Lower leg skin (tissue), 4 donors: ENCODE measurements around the gene RPUSD1. TPM values are rescaled to one million over a fixed set of nuclear protein-coding genes. Genes with fewer than 3 reads are reported as not detected.
"Not testable (repeated sequence)": the region's sequence is repeated elsewhere in the genome, so short reads cannot be mapped to it uniquely, and the experiment has no call there.

Source experiments
- DNase-seq, 2 donors: peaks; one replicate each; pipeline ENCODE4 v3.0.0-alpha.2; 2019; ENCODE audit warnings: low spot score in 2 of 2
- H3K4me3 ChIP-seq: fragments of 200-600 bp; sonication (generic); 2 replicates; pipeline ENCODE4 v1.5.1; 2017; ENCODE audit warnings: mild to moderate bottlenecking, low read depth; ENCODE audit not compliant: poor library complexity, severe bottlenecking
- POLR2A ChIP-seq, 2 donors: fragments of 450-650 bp; IDR thresholded peaks; one replicate each; pipeline ENCODE4 v1.6.1; 2016 to 2017; ENCODE audit warnings: antibody characterized with exemption in 2 of 2, mild to moderate bottlenecking in 1 of 2, moderate library complexity in 1 of 2
- WGBS, 2 donors: methylation state at CpG; one replicate each; pipeline ENCODE4 v1.1.5; 2018; 5-methylcytosine and 5-hydroxymethylcytosine counted together
- intact Hi-C: fragments of 100-400 bp; cut with DNase I; formaldehyde crosslinking; loops from one replicate; pipeline ENCODE4 v1.15.0; 2023; ENCODE audit warnings: low total_unique reads
- total RNA-seq, 4 donors: library from RNA; depleted of rRNA; stranded (reverse); fragments of >200 nt; gene quantifications; one replicate each; pipeline ENCODE4 v1.1.0, GENCODE V29; 2016
- TF ChIP-seq, protein P1 (sequence below), 3 donors: fragments of 450-650 bp; IDR thresholded peaks; one replicate each; pipeline ENCODE4 v1.5.1; 2016; ENCODE audit warnings: antibody characterized with exemption in 3 of 3, mild to moderate bottlenecking in 3 of 3, moderate library complexity in 2 of 3

The RPUSD1 gene
- total RNA-seq, 4 donors from 2014 or later, result 20.2 to 27.9 (median 25.5) TPM

DNA sequence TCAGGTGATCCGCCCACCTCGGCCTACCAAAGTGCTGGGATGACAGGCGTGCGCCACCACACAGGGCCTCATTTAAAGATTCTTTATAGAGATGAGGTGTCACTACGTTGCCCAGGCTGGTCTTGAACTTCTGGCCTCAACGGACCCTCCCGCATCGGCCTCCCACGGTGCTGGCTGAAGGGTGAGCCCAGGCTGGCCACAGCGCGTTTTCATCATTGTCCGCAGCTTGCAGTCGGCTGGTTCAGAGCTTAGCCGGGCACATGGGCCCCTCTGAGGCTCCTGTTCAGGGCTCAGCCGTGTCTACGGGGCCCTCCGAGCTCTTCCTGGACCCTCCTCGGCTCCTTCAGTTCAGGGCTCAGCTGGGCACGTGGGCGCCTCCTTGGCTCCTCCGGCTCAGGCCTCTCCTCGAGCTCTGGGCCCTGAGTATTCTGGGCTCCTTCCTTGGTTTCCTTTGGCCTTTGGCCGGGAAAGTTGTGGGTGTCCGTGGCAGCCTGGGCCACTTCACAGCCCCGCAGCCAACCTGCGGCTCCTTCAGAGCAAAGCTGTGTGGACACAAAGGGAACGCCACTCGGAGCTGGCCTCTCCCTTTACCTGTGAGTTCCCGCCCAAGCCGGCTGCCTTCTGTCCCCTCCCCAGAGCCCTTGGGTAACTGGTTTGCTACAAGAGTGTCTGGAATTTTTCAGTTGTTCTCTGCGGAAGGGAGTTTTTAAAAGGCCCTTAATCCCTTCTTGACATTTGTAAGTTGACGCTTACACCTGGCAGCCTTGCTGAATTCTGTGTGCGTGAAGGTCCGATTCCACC, 28.9 kb downstream of the RPUSD1 start:
- no peak for DNase-seq
- no peak overlapping the region for H3K4me3 ChIP-seq
- 73 to 77% methylated on average over 30 to 34 of the region's 34 CpGs for WGBS, 2 donors
- TF ChIP-seq, protein P1, sequence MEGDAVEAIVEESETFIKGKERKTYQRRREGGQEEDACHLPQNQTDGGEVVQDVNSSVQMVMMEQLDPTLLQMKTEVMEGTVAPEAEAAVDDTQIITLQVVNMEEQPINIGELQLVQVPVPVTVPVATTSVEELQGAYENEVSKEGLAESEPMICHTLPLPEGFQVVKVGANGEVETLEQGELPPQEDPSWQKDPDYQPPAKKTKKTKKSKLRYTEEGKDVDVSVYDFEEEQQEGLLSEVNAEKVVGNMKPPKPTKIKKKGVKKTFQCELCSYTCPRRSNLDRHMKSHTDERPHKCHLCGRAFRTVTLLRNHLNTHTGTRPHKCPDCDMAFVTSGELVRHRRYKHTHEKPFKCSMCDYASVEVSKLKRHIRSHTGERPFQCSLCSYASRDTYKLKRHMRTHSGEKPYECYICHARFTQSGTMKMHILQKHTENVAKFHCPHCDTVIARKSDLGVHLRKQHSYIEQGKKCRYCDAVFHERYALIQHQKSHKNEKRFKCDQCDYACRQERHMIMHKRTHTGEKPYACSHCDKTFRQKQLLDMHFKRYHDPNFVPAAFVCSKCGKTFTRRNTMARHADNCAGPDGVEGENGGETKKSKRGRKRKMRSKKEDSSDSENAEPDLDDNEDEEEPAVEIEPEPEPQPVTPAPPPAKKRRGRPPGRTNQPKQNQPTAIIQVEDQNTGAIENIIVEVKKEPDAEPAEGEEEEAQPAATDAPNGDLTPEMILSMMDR (IDR thresholded peaks at IDR 0.05), result no peak
- no peak for TF ChIP-seq POLR2A (IDR thresholded peaks at IDR 0.05)
- intact Hi-C loops, result no loop called here

DNA sequence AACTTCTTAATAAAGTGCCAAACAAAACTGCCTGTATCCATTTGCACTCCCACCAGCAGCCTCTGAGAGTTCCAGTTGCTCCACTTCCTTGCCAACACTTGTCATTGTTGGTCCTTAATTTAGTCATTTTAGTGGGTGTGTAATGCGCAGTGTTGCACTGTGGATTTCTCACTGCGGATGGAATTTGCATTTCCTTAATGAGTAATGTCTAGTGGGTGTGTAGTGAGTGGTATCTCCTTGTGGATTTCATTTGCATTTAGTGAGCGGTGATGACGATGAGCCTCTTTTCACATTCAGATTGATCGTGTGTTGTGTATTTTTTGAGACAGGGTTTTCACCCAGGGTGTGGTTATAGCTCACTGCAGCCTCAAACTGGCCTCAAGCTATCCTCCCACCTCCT, 31.8 kb downstream of the RPUSD1 start:
- 88 to 93% methylated on average over 5 of the region's 5 CpGs for WGBS, 2 donors
- H3K4me3 ChIP-seq, result no peak overlapping the region
- intact Hi-C loops, result no loop called here
- no peak for TF ChIP-seq POLR2A (IDR thresholded peaks at IDR 0.05)
- TF ChIP-seq, protein P1 (IDR thresholded peaks at IDR 0.05), result no peak
- no peak for DNase-seq

DNA sequence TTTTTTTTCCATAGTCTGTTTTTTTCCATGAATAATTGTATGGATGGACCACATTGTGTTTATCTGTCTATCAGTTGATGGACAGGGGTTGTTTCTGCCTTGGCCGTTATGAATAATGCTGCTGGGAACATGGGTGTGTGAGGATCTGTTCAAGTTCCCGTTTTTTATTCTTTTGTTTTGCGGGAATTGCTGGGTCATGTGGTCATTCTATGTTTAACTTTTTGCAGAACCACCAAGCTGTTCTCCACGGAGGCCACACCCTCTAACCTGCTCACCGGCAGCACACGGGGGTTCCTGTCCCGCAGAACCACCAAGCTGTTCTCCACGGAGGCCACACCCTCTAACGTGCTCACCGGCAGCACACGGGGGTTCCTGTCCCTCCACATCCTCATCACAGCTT, 33.5 kb downstream of the RPUSD1 start:
- DNase-seq, result no peak
- WGBS, 2 donors, result 43 to 57% methylated on average over 11 of the region's 11 CpGs
- intact Hi-C loops, result no loop called here
- H3K4me3 ChIP-seq, result no peak overlapping the region
- no peak for TF ChIP-seq POLR2A (IDR thresholded peaks at IDR 0.05)
- TF ChIP-seq, protein P1 (IDR thresholded peaks at IDR 0.05), result no peak

DNA sequence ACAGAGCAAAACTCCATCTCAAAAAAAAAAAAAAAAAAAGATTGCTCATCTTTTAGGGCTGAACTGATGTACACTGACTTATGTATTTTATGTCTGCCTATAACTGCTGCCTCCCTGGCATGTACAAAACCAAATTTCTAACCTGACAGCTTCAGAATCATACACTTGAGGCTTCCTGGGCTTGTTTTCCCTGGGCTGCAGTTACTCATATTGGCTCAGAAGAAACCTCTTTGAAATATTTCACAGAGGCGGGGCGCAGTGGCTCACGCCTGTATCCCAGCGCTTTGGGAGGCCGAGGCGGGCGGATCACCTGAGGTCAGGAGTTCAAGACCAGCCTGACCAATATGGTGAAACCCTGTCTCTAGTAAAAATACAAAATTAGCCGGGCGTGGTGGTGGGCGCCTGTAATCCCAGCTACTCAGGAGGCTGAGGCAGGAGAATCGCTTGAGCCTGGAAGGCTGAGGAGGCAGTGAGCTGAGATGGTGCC, 34.0 kb downstream of the RPUSD1 start:
- H3K4me3 ChIP-seq, intact Hi-C loops, DNase-seq: not testable (repeated sequence)
- 80 to 84% methylated on average over 11 of the region's 11 CpGs for WGBS, 2 donors

DNA sequence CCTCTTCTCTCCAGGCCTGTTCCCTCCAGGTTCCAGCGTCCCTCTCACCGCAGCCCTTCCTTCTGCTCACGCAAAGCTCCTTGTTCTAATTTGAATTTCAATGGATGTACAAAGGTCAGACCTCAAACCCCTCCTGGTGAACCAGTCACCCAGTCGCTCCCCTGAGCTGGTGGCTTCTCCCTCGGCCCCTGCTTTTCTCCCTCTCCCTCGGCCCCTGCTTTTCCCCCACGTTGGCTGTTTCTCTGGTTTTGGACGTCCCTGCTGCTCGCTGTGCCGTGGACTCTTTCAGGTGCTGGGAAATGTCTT, 36.2 kb downstream of the RPUSD1 start:
- intact Hi-C loops, result no loop called here
- DNase-seq, result no peak
- no peak overlapping the region for H3K4me3 ChIP-seq
- TF ChIP-seq, protein P1 (IDR thresholded peaks at IDR 0.05), result no peak
- no peak for TF ChIP-seq POLR2A (IDR thresholded peaks at IDR 0.05)
- 24 to 29% methylated on average over 10 of the region's 10 CpGs for WGBS, 2 donors

DNA sequence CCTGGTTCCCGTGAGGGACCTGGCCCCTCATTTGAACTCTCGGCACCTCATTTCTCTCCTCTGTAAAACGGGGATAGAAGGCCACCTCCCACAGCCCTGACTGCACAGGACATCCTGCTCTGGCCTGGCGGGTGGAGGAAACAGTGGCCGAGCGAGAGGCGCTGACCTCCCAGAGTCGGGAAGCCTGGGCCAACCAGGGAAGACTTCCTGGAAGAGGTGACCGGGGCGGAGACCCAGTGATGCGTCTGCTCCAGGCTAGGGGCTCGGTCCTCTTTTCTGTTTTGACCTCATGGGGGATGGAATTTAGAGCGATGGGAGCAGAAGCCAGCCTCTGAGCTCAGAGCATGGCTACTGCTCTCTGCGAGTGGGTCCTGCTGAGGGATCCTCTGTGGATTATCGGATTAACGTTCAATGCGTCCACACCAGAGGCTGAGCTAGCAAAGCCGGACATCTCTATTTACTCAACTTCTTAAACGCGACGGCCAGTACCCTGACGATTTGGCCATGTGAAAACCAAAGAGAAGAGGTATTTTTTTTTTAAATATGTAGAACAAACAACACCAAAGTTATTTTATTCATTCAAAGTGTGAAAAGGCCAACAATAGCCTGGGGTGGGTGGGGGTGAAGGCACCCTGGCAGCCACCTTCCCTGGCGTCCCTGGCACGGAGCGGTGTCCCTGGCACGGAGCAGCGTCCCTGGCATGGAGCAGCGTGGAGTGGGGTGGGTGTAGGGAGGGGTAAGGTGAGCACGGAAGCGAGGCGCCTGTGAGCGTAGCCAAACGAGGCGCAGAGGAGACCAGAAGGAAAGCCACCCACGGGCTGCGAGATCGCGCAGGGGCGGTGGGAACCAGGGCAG, 36.8 kb downstream of the RPUSD1 start:
- no peak for DNase-seq
- intact Hi-C loops, result no loop called here
- WGBS, 2 donors, result 50 to 60% methylated on average over 39 of the region's 39 CpGs

More for the DNA sequence above, 36.8 kb downstream of the RPUSD1 start:
- no peak overlapping the region for H3K4me3 ChIP-seq
- TF ChIP-seq, protein P1 (IDR thresholded peaks at IDR 0.05), result no peak
- no peak for TF ChIP-seq POLR2A (IDR thresholded peaks at IDR 0.05)
